Activated naive CD8-positive, alpha-beta T cell (primary cell): ENCODE data around the gene NHSL2.
"Not testable (repeated sequence)": the region's sequence is repeated elsewhere in the genome, so short reads cannot be mapped to it uniquely, and the experiment has no call there.

Experiments used
- H3K27ac Mint-ChIP-seq: one replicate; pipeline ENCODE4 v1.8.0; 2021; ENCODE audit warnings: mixed read lengths
- H3K27me3 Mint-ChIP-seq: one replicate; pipeline ENCODE4 v1.8.0; 2021; ENCODE audit warnings: mixed read lengths
- H3K36me3 Mint-ChIP-seq: one replicate; pipeline ENCODE4 v1.8.0; 2021; ENCODE audit warnings: mixed read lengths
- H3K4me1 Mint-ChIP-seq: one replicate; pipeline ENCODE4 v1.8.0; 2021; ENCODE audit warnings: low read depth, mixed read lengths
- H3K4me3 Mint-ChIP-seq: one replicate; pipeline ENCODE4 v1.8.0; 2021; ENCODE audit warnings: mild to moderate bottlenecking, mixed read lengths
- H3K9me3 Mint-ChIP-seq: one replicate; pipeline ENCODE4 v1.8.0; 2021; ENCODE audit warnings: low read depth, mixed read lengths

NHSL2 gene

GRCh38 chrX:72045552-72046277, 135.1 kb downstream of the NHSL2 start:
- no peaks in the 10 kb centered on the region for H3K27me3 Mint-ChIP-seq
- no peak overlapping the region for H3K4me3 Mint-ChIP-seq
- H3K4me1 Mint-ChIP-seq: peaks cover 14% of the 10 kb centered on the region
- H3K27ac Mint-ChIP-seq: no peak overlapping the region
- no peaks in the 10 kb centered on the region for H3K9me3 Mint-ChIP-seq
- H3K36me3 Mint-ChIP-seq: no peaks in the 10 kb centered on the region

GRCh38 chrX:72046447-72046846, 135.8 kb downstream of the NHSL2 start:
- Mint-ChIP-seq H3K36me3 (no peaks in the 10 kb centered on the region), H3K4me3 (no peak overlapping the region), H3K27ac (no peak overlapping the region), H3K4me1 (peaks cover 14% of the 10 kb centered on the region), H3K27me3 (no peaks in the 10 kb centered on the region), H3K9me3 (no peaks in the 10 kb centered on the region)

GRCh38 chrX:72048510-72049455, 138.1 kb downstream of the NHSL2 start:
- H3K27me3 Mint-ChIP-seq: no peaks in the 10 kb centered on the region
- no peak overlapping the region for H3K4me3 Mint-ChIP-seq
- no peak overlapping the region for H3K27ac Mint-ChIP-seq
- no peaks in the 10 kb centered on the region for H3K36me3 Mint-ChIP-seq
- H3K4me1 Mint-ChIP-seq: peaks cover 14% of the 10 kb centered on the region
- H3K9me3 Mint-ChIP-seq: no peaks in the 10 kb centered on the region

- Mint-ChIP-seq H3K9me3 (no peaks in the 10 kb centered on the region), H3K27me3 (no peaks in the 10 kb centered on the region), H3K27ac (no peak overlapping the region), H3K4me3 (no peak overlapping the region), H3K36me3 (no peaks in the 10 kb centered on the region), H3K4me1 (peaks cover 13% of the 10 kb centered on the region)
These were observed 139.4 kb downstream of the NHSL2 start for GRCh38 chrX:72050011-72050410.

- Mint-ChIP-seq H3K27me3 (no peaks in the 10 kb centered on the region), H3K36me3 (no peaks in the 10 kb centered on the region), H3K9me3 (no peaks in the 10 kb centered on the region), H3K4me3 (no peak overlapping the region), H3K4me1 (peaks cover 4% of the 10 kb centered on the region), H3K27ac (no peak overlapping the region)
These were observed 140.9 kb downstream of the NHSL2 start for GRCh38 chrX:72051589-72051988.

GRCh38 chrX:72052415-72053090, 141.9 kb downstream of the NHSL2 start:
- H3K27ac Mint-ChIP-seq: no peak overlapping the region
- H3K4me1 Mint-ChIP-seq: no peaks in the 10 kb centered on the region
- H3K4me3 Mint-ChIP-seq: no peak overlapping the region
- H3K9me3 Mint-ChIP-seq: no peaks in the 10 kb centered on the region
- no peaks in the 10 kb centered on the region for H3K27me3 Mint-ChIP-seq
- no peaks in the 10 kb centered on the region for H3K36me3 Mint-ChIP-seq

- Mint-ChIP-seq H3K4me1 (no peaks in the 10 kb centered on the region), H3K27ac (no peak overlapping the region), H3K4me3 (no peak overlapping the region), H3K9me3 (no peaks in the 10 kb centered on the region), H3K36me3 (no peaks in the 10 kb centered on the region), H3K27me3 (no peaks in the 10 kb centered on the region)
These were observed 142.9 kb downstream of the NHSL2 start for GRCh38 chrX:72053508-72053907.

- H3K4me1 Mint-ChIP-seq: no peaks in the 10 kb centered on the region
- H3K4me3 Mint-ChIP-seq: no peak overlapping the region
- H3K27ac Mint-ChIP-seq: no peak overlapping the region
- no peaks in the 10 kb centered on the region for H3K27me3 Mint-ChIP-seq
- H3K9me3 Mint-ChIP-seq: no peaks in the 10 kb centered on the region
- H3K36me3 Mint-ChIP-seq: no peaks in the 10 kb centered on the region
These were observed 144.3 kb downstream of the NHSL2 start for GRCh38 chrX:72054779-72055489.

GRCh38 chrX:72057331-72057730, 146.7 kb downstream of the NHSL2 start:
- H3K36me3 Mint-ChIP-seq: no peaks in the 10 kb centered on the region
- no peaks in the 10 kb centered on the region for H3K9me3 Mint-ChIP-seq
- H3K27ac Mint-ChIP-seq: no peak overlapping the region
- H3K4me1 Mint-ChIP-seq: no peaks in the 10 kb centered on the region
- H3K4me3 Mint-ChIP-seq: no peak overlapping the region
- no peaks in the 10 kb centered on the region for H3K27me3 Mint-ChIP-seq

GRCh38 chrX:72057849-72058248, 147.2 kb downstream of the NHSL2 start:
- Mint-ChIP-seq H3K27ac (no peak overlapping the region), H3K4me1 (no peaks in the 10 kb centered on the region), H3K27me3 (no peaks in the 10 kb centered on the region), H3K4me3 (no peak overlapping the region), H3K36me3 (no peaks in the 10 kb centered on the region), H3K9me3 (no peaks in the 10 kb centered on the region)

GRCh38 chrX:72058346-72058745, 147.7 kb downstream of the NHSL2 start:
- not testable (repeated sequence) for H3K9me3 Mint-ChIP-seq, H3K27me3 Mint-ChIP-seq, H3K4me1 Mint-ChIP-seq, H3K36me3 Mint-ChIP-seq, H3K4me3 Mint-ChIP-seq, H3K27ac Mint-ChIP-seq

- peaks cover under 1% of the 10 kb centered on the region for H3K27me3 Mint-ChIP-seq
- no peak overlapping the region for H3K4me3 Mint-ChIP-seq
- no peaks in the 10 kb centered on the region for H3K36me3 Mint-ChIP-seq
- H3K4me1 Mint-ChIP-seq: no peaks in the 10 kb centered on the region
- H3K27ac Mint-ChIP-seq: no peak overlapping the region
- no peaks in the 10 kb centered on the region for H3K9me3 Mint-ChIP-seq
These were observed 149.7 kb downstream of the NHSL2 start for GRCh38 chrX:72060196-72060920.

- Mint-ChIP-seq H3K36me3 (no peaks in the 10 kb centered on the region), H3K4me3 (no peak overlapping the region), H3K27me3 (peaks cover 6% of the 10 kb centered on the region), H3K27ac (no peak overlapping the region), H3K4me1 (no peaks in the 10 kb centered on the region), H3K9me3 (no peaks in the 10 kb centered on the region)
These were observed 150.4 kb downstream of the NHSL2 start for GRCh38 chrX:72060921-72061490.

GRCh38 chrX:72062916-72063315, 152.3 kb downstream of the NHSL2 start:
- no peaks in the 10 kb centered on the region for H3K9me3 Mint-ChIP-seq
- no peaks in the 10 kb centered on the region for H3K4me1 Mint-ChIP-seq
- H3K36me3 Mint-ChIP-seq: no peaks in the 10 kb centered on the region
- H3K4me3 Mint-ChIP-seq: no peak overlapping the region
- no peak overlapping the region for H3K27ac Mint-ChIP-seq
- H3K27me3 Mint-ChIP-seq: peaks cover 11% of the 10 kb centered on the region
